Measurements from ENCODE around the gene MTX1.
"Not testable (repeated sequence)": the region's sequence is repeated elsewhere in the genome, so short reads cannot be mapped to it uniquely, and the experiment has no call there.

The MTX1 gene

DNA sequence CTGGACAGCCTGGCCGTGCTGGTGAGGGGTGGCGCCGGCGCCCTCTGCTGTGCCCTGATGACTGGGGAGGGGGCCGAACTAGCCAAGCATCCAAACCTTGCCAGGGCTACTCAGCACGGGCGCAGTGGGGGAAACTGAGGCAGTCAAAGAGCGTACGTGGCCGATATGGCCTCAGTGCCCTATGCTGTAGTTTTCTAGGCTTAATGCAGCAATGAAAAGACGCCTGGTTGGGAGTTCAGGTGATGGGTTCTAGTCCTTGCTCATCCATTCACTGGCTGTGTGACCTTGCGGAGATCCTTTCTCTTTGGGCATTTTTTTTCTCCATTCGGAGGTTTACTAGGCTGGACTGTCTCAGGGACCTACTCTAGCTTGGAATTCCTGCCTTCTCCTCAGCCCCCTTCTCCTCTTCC lies 822 bp downstream of the MTX1 start:
- DNase-seq: no peak

DNA sequence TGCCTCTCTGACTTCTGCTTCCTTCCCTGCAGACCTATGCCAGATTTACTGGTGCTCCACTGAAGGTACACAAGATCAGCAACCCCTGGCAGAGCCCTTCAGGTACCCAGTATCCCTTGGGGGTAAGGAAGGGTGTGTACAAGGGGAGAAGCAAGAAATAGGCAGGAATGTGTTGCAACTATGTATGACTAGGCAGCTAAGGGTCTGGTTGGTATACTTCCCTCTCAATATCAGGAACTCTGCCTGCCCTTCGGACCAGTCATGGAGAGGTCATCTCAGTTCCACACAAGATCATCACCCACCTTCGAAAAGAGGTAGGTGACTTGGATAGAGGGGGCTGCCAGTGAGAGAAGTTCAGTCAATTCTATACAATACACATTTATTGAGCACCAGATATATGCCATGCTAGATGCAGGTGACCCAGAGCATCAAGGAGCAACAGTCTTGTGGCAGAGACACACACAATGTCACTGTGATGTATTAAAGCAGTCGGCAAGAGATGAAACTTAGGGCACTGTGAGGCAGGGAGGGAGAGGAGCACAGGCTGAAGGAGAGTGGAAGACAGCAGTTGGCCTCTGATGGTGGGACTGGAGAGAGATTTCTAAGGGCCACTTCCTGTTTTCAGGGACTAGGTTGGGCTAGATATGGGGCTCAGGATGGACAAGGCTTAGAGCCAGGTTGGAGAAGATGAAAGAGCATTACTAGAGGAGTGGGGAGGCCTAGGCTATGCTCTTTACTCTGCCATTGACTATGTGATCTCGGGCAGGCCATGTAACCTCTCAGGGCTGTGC lies 2.0 kb downstream of the MTX1 start:
- DNase-seq: no peak

DNA sequence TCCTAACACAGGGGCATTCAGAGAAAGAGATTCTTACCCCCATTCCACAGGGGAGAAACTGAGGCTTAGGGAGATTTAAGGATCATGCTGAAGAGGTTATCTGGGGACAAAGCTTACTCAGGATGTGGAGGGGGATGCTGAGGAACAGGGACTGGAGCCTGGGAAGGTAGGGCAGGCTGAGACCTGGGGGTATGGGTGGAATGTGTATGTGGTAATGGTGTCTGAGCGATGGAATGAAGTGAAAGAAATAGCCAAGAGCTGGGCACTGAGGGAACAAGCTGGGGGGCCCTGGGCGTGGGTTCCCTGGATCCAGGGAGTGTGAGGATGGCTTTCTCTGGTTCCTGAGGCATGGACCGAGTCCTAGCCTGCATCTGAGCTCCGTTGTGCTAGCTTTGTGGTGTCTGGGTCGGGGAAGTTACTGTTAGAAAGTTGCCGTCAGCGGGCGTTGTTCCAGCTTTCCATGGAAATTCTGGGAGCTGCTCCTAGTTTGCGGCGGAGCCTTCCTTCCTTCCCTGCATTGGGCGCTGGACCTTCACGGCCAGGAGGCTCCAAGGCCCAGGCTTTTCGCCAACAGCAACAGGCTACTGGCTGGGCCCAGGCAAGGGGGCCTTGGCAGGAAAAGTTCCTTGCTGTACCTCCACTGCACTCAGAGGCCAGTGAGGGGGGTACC lies 3.0 kb downstream of the MTX1 start:
- DNase-seq: not testable (repeated sequence)

DNA sequence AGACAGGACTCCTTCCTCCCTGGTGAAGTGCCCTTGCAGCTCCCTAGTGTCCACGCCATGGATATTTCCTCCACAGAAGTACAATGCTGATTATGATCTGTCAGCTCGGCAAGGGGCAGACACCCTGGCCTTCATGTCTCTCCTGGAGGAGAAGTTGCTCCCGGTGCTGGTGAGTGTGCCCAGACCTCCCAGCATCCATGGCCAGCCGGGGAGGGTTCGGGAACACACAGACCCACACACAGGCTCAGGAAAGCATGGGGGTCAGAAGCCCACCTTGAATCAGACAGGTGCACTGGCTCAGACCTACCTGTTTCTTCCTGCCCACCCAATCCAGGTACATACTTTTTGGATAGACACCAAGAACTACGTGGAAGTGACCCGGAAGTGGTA lies 3.6 kb downstream of the MTX1 start:
- not testable (repeated sequence) for DNase-seq

DNA sequence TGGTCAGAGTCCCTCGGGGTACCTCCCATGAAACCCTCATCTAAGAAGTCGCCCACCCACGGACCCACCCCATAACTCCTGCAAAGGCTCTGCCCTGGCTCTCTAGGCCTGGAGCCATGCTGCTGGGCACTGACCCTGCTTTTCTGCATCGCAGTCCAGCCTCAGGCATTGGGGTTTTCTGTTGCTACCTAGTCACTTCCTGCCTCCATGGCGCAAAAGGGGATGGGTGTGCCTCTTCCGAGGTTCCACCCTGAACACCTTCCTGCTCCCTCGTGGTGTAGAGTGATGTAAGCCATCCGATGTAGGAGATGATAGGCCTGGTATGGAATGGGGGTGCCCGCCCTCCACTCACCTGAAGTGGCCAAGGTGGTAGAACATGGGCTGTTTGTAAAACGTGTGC lies 6.2 kb downstream of the MTX1 start:
- not testable (repeated sequence) for DNase-seq

DNA sequence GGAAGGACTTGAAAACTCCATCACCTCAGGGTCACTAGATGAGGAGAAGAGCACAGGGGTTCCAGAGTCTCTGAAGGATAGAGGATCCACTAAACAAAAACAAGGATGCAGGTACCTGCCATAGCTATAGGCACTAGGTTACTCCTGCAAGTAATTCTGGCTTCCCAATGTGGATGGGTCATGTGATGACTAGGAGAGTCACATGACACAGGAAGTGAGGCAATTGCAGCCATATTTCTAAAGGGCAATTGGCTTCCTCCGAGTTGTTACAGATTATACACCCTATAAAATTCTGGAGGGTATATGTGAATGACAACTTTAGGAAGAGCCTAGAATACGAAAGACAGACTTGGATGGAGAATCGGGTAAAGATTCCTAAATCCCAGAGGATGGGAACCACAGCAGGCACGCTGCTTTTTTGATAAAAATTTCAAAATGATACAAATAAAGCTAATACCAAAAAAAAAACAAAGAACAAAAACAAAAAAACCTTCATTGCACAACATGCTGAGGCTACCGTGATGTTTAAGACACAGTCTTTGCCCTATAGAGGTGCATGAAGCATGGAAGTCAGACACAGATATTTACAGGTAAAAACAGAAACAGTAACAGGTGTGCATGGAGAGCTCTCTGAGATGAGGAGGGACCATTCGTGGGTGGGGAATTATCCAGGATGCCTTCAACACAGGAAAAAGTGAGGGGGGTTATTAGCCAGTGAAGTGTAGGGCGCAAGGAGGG lies 10.5 kb downstream of the MTX1 start:
- DNase-seq: no peak

DNA sequence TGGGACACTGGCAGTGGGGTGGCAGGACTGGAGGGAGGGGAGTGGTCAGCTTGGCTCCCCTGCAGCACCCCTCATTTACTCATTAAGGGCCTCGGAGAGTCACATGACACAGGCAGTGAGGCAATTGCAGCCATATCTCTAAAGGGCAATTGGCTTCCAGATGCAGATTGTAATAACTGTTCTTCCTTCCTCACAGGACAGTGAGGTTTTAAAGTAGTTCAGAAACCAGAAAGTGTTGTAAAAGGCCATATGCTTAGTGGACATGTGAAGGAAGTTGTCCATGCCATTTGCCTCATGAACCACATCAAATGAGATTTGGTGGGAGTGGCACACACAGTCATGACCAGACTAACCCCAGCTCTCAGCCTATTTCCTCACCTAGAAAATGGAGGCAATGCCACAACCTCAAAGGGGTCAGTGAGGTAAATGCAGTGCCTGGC lies 11.1 kb downstream of the MTX1 start:
- no peak for DNase-seq

DNA sequence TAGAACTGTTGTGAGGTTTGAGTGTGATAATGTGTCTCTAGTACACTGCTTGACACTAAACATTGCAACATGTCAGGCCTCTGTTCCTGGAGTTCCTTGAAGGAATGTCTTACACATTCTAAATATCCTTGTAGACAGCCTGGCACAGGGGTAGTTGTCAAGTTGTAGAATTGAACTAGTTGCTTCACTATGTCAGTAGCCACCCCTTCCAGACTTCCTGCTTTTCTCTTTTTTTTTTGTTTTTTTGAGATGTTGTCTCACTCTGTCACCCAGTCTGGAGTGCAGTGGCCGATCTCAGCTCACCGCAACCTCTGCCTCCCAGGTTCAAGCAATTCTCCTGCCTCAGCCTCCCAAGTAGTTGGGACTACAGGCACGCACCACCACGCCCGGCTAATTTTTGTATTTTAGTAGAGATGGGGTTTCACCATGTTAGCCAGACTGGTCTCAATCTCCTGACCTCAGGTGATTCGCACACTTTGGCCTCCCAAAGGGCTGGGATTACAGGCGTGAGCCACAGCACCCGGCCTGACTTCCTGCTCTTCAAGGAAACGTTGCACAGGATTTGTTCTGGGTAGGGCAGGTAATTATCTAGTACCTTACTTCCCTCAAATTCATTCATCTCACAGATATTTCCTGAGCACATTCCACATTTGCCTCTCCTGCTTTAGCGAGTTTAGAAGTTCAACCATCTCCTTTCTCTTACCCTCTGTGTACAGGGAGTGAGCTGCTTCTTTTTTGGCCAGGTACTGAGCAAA lies 11.9 kb downstream of the MTX1 start:
- not testable (repeated sequence) for DNase-seq

DNA sequence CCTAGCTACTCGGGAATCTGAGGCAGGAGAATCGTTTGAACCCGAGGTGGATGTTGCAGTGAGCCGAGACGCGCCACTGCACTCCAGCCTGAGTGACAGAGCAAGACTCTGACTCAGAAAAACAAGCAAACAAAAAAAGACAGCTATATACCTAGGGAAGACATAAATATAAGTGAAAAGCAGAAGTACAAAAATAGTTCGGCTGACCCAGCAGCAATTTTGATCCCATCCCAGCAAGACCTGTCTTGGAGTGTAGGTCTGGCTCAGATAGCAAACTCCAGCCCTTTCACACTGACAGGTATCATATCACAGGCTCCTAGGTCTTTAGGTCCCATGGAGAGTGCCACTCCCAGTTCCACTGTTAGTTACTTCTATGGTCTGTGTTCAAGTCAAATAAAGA lies 14.6 kb downstream of the MTX1 start:
- no peak for DNase-seq

DNA sequence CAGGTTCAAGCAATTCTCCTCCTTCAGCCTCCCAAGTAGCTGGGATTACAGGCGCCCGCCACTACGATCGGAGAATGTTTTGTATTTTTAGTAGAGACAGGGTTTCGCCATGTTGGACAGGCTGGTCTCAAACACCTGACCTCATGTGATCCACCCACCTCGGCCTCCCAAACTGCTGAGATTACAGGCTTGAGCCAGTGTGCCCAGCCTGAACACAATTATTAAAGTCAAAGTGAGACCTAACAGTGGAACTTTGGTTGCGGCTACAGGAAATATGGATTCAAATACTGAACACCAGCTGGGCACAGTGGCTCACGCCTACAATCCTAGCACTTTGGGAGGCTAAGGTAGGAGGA lies 16.9 kb downstream of the MTX1 start:
- DNase-seq: not testable (repeated sequence)

DNA sequence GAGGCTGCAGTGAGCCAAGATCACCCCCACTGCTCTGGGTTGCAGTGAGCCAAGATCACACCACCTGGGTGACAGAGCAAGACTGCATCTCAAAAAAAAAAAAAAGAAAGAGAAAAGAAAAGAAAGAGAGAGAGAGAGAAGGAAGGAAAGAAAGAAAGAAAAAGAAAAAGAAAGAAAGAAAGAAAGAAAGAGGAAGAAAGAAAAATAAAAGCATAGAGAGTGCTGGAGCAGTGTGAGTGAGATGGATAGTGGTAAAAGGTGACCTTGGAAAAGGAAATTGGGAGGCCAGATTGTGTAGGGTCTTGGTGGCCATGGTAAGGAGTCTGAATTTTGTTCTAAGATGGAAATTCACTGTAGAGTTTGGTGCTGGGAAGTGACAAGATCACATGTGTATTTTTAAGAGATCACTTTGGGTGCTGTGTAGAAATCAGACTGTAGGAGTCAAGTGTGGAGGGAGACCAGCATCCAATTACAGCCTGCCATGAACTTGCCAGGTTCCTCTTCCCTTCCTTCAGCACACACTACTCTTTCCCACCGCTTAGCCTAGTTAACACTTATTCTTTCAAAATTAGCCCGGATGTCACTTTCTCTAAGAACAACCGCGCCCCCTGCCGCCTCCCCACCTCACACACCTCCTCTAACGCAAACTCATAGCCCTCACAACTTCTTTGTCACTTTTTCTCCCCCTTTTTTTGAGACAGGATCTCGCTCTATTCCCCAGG lies 17.9 kb downstream of the MTX1 start:
- DNase-seq: peak; percentile 88

DNA sequence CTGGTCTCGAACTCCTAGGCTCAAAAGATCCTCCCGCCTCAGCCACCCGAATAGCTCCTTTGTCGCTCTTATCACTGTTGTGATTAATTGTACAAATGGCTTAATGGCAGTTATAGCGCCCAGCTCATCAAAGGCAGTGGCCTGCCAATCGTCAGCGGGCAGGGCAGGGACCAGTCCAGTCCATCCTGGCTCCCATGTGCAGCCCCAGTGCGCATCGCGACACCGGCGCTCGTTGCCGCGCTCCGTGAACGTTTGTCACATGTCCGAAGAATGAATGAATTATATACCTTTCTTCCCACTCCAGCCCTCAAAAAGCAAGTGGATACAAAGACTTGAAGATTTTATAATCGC lies 18.4 kb downstream of the MTX1 start:
- no peak for DNase-seq

DNA sequence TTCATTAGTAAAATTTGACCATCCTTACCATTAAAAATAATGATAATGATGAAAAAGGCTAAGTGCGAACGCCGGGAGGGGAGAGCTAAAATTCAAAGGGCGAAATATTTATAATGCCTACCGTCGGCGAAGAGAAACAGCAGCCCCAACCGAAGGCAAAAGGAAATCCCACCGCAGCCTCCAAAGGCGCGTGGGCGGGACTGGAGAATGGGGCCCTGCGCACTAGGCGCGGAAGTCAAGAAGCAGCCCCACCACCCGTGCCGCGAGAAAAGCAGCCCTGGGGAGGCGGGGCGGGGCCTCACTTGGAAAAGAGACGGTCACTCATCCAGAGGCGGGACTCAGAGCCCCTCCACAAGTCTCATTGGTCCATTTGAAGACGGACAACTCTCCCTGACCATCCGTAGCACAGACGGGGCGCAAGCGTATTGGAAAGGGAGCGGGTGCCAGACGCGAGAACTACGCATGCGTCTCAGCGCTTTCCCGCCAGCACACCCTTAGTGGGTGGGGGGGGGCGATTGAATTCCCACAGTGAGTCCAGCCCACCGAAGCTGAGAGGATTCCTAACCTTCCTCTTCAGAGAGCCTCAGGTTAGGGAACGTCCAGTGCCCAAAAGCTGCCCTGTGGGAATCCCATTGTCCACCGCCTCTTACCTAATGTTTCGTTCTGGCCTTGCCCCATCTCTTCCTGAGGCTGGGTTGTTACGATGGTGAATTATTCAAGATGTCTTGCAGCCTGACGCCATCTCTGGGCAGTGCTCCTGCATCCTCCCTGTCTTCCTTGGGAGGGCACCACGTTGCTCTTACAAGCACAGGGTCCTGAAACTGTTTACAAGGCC lies 19.0 kb downstream of the MTX1 start:
- DNase-seq: peak; percentile 99

DNA sequence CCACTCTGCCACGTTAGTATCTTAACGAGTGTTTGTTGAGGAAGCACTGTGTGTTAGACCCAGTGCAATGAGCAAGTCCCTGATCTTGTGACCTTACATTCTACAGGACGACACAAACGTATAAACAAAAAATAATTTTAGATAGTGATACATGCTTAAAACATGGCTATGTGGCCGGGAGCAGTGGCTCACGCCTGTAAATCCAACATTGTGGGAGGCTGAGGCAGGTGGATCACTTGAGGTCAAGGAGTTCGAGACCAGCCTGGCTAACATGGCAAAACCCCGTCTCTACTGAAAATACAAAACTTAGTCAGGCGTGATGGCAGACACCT lies 19.6 kb downstream of the MTX1 start:
- DNase-seq: no peak

DNA sequence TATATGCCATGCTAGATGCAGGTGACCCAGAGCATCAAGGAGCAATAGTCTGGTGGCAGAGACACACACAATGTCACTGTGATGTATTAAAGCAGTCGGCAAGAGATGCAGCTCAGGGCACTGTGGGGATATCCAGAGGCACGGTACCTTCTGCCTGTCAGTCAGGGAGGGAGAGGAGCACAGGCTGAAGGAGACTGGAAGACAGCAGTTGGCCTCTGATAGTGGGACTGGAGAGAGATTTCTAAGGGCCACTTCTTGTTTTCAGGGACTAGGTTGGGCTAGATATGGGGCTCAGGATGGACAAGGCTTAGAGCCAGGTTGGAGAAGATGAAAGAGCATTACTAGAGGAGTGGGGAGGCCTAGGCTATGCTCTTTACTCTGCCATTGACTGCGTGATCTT lies 22.8 kb downstream of the MTX1 start:
- not testable (repeated sequence) for DNase-seq

DNA sequence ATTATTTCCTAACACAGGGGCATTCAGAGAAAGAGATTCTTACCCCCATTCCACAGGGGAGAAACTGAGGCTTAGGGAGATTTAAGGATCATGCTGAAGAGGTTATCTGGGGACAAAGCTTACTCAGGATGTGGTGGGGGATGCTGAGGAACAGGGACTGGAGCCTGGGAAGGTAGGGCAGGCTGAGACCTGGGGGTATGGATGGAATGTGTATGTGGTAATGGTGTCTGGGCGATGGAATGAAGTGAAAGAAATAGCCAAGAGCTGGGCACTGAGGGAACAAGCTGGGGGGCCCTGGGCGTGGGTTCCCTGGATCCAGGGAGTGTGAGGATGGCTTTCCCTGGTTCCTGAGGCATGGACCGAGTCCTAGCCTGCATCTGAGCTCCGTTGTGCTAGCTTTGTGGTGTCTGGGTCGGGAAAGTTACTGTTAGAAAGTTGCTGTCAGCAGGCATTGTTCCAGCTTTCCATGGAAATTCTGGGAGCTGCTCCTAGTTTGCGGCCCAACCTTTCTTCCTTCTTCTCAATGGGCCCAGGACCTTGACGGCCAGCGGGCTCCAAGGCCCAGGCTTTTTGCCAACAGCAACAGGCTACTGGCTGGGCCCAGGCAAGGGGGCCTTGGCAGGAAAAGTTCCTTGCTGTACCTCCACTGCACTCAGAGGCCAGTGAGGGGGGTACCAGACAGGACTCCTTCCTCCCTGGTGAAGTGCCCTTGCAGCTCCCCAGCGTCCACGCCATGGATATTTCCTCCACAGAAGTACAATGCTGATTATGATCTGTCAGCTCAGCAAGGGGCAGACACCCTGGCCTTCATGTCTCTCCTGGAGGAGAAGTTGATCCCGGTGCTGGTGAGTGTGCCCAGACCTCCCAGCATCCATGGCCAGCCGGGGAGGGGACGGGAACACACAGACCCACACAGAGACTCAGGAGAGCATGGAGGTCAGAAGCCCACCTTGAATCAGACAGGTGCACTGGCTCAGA lies 23.8 kb downstream of the MTX1 start:
- not testable (repeated sequence) for DNase-seq

DNA sequence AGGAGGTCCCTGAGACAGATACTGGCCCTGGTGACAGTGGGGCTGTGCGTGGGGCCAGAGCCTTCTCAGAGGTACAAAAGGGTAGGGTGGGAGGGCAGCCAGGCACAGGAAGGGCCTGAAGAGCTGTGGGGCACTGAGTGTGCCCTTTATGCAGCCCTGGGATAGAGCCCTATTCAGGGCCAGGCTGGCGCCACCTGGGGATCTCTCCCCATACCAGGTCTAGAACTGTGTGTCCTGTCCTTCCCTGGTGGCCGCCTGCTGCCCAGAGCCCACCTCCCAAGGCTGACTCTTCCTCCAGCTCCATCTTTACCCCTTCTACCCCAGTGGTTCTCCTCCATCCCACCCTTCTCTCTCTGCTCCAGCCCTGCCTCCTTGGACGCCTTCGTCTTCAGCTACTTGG lies 25.0 kb downstream of the MTX1 start:
- not testable (repeated sequence) for DNase-seq

DNA sequence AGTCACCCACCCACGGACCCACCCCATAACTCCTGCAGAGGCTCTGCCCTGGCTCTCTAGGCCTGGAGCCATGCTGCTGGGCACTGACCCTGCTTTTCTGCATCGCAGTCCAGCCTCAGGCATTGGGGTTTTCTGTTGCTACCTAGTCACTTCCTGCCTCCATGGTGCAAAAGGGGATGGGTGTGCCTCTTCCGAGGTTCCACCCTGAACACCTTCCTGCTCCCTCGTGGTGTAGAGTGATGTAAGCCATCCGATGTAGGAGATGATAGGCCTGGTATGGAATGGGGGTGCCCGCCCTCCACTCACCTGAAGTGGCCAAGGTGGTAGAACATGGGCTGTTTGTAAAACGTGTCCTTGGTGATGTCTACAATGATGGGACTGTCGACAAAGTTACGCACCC lies 26.9 kb downstream of the MTX1 start:
- DNase-seq: peak; percentile 38

DNA sequence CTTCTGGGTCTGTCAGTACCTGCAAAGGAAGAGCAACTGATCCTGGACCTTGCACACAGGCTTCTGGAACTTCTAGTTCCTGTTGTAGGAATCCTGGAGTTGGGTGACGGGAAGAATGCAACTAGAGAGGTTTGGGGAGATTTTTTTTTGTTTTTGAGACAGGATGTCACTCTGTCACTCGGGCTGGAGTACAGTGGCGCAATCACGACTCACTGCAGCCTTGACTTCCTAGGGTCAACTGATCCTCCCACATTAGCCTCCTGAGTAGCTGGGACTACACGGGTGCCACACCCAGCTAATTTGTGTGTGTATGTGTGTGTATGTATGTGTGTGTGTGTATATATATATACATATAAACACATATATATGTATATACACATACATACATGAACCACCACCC lies 28.0 kb downstream of the MTX1 start:
- no peak for DNase-seq

DNA sequence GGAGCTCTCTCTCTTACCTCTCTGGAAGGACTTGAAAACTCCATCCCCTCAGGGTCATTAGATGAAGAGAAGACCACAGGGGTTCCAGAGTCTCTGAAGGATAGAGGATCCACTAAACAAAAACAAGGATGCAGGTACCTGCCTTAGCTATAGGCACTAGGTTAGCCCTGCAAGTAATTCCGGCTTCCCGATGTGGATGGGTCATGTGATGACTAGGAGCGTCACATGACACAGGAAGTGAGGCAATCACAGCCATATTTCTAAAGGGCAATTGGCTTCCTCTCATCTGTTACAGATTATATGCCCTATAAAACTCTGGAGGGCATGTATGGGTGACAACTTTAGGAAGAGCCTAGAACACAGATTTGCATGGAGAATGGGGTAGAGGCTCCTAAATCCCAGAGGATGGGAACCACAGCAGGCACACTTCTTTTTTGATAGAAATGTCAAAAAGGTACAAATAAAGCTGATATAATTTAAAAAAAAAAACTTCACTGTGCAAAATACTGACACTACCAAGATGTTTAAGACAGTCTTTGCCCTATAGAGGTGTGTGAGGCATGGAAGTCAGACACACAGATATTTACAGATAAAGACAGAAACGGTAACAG lies 32.7 kb downstream of the MTX1 start:
- DNase-seq: peak; percentile 83
